Raji (cell line): ENCODE measurements around the gene CCNB1IP1.
A peak's percentile ranks its signal among the peaks of the same experiment; 100 is the strongest.

ENCODE experiments used
- POLR2A ChIP-seq: IDR thresholded peaks from 2 replicates; pipeline ENCODE4 v1.6.1; 2011; ENCODE audit warnings: low read depth, low read length, control low read depth; ENCODE audit not compliant: insufficient read depth

The CCNB1IP1 gene, protein sequence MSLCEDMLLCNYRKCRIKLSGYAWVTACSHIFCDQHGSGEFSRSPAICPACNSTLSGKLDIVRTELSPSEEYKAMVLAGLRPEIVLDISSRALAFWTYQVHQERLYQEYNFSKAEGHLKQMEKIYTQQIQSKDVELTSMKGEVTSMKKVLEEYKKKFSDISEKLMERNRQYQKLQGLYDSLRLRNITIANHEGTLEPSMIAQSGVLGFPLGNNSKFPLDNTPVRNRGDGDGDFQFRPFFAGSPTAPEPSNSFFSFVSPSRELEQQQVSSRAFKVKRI

DNA sequence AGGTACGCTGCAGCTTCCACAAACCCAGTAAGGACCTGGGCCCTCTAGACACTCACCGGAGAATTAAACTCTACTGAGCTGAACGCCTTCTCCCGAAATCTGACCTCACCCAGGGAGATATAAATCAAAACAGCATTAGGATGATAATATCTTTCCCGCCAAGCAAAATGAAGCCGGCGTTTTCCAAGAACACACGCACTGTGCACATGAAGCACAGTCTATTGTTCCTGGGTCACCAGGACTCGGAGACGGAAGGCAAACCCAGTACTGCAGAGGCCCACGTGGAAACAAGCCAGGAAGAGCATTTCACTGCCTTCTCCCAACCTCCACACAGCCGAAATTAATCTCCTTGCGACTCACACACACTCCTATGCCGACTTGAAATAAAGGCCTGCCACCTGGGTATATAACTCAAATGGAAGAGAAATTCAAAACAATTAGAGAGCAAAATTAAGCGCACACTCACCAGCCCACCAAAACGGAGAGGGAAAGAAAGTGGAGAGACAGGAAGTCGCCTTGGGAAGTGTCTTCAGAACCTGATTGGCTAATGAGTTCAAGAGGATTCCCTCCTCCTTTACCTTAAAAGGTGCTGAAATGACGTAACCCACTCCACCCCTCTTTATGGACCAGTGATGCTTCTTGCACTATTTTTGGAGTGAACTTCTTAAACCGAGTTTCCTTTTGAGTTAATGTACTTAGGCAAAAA is at the start of gene CCNB1IP1:
TSS of gene CCNB1IP1 (minus strand) at position 492 of the 706 bp plus-strand sequence. CDS start 16,756 bp downstream, outside the sequence.
- peak; percentile 84 for TF ChIP-seq POLR2A

DNA sequence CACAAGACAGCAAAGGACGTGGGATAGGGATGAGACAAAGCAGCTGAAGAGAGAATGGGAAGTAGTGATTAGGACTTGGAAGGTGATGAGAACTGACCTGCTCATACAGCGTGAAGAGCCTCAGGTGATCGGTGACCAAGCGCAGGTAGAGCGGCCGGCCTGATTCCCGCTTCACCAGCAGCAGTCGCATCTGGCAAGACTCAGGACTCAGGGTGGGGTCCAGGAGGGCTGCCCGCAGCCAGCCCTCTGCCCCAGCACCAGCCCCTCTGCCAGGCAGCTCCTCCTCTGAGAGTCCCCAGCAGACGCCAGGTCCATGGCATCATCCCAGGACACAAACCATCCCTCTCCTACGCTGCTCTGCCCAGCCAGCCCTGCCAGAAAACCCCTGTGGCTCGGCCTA is 49.4 kb upstream of the CCNB1IP1 start:
- TF ChIP-seq POLR2A = no peak

DNA sequence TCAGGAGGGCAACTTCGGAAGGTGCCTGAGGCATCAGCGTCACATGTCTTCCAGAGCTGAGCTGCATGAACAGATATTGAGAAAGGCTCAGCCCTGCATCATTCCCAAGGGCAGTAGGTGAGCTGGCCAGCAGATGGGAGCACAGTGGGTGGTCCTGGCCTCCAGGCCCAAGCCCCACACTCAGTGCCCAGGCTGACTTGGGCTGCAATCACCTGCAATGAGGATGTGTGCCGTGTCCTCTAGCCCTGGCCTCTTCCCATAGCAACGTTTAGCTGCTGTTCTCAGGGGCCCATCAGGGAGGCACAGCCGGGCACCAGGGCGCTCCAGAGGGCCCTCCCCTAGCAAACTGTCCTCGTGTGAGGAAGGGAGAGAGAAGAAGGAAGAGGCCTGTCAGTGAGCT is 48.3 kb upstream of the CCNB1IP1 start:
- no peak for TF ChIP-seq POLR2A

DNA sequence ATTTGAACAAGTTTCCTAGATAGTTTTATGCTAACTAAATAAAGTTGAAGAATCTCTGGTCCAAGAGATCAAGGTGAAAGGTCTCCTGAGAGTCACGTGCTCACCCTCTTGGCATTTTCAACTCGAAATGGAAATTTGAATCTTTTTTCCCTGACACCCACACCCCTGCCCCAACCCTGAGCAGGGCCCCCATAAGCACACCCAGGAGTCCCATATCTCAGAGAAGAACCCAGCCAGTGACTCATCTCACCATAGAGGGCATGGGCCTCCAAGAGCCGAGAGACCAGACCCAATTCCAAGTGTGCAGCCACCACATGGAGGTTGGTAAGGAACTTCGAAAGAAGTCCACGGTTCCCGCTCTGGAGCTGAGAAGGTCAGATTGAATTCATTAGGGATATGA is 47.6 kb upstream of the CCNB1IP1 start:
- no peak for TF ChIP-seq POLR2A

DNA sequence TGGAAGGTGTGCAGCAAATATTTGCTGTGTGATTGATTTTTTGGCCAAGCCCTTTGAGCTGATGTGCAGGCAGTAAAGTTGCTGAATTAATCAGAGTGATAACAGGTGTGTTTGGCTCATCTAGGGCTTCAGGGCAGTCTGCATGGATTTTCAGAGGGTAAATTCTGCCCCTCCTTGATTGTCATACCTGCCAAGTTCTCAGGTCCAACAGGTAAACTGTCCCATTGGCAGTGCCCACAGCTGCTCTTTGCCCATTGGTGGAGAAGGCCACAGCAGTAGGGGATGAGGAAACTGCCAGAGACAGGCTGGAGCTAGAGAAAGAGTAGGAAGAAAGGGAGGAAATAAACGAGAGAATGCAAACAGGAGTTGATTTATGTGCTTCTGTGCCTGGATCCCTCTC is 46.7 kb upstream of the CCNB1IP1 start:
- no peak for TF ChIP-seq POLR2A

DNA sequence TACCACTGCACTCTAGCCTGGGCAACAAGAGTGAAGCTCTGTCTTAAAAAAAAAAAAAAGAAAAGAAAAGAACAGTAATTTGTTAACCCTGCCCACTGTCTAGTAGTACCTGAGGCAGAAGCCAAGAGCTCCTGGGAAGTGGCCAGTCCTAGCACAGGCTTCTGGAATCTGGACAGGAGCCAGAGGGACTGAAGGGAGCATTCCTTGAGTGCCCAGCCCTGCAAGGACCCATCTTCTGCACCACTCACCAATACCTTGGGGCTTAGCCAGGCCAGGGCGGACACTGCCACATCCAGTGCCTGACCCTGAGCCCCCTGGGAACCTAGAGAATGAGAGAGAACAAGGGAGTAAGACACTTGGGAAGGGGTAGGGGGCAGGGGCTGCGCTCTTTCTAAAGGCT is 44.1 kb upstream of the CCNB1IP1 start:
- no peak for TF ChIP-seq POLR2A

DNA sequence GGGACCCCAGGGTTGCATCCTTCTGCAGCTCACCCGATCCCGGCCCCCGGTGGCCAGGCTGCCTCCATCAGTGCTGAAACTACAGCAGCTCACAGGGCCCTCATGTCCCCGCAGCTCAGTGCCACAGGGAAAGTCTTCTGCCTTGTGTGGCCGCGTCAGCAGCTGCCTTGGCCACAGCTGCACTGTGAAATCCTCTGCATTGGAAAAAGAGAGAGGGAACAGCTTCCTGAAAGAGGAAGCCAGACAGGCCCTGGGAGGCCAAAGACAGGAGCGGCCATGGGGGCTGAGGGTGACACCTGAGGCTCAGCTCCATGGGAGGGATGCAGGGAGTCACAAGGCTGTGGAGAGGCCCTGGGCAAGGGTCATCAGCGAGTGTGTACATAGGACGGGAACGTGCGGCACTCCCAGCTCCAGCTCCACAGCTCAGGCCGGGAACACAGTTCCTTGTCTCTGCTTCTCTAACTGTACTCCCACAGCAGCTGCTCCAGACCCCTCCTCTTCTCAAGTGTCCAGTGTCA is 43.1 kb upstream of the CCNB1IP1 start:
- TF ChIP-seq POLR2A = no peak

DNA sequence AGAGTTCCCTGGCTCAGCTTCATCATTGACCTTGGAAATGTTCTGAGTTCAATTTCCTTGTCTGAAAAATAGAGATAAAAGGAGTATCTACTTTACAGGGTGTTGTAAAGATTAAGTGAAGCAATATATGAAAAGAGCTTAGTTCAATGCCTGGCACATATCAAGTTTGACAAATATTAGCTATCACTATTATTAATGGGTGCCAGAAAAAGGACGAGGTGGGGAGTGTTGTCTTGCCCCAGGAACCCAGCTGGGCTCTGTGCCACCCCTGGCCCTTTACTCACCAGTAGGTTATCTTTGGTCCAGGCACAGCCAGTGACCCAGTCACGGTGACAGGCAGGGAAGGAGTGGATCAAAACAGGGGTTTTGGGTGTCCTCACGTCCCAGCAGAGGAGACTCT is 42.4 kb upstream of the CCNB1IP1 start:
- TF ChIP-seq POLR2A = no peak

DNA sequence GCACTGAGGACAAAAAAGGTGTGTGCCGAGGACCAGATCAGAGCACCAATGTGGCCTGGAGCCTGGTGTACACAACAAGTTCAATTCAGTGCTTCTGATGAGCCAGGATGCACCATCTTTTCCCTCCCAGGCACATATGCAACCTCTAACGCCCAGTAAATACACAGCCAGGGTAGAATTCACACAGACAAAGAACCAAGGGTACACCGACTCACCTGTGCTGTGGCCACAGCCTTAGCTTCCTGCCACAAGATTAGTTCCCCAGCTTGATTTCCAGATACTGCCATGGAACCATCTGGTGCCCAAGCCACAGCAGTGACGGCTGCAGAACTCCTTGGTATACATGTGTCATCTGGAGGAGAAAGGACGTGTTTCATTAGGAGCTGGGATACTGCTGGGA is 39.7 kb upstream of the CCNB1IP1 start:
- no peak for TF ChIP-seq POLR2A

DNA sequence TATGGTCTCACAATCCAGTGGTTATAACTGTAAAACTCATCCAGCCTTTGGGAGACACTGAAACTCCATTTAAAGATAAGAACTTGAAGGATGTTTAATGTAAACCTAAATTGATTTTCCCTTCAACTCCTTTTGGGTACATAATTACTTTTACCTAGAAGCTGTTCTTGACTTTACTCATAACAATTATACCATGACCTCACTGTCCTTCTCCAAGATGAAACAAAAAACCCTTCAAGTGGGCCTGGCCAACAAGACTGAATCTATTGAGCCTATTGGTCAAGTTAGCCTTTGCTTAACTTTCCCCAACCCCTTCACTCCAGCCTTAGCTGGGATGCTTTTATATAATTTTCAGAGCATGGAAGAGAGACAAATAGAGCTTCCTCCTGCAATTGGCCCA is 32.8 kb upstream of the CCNB1IP1 start:
- TF ChIP-seq POLR2A = no peak

DNA sequence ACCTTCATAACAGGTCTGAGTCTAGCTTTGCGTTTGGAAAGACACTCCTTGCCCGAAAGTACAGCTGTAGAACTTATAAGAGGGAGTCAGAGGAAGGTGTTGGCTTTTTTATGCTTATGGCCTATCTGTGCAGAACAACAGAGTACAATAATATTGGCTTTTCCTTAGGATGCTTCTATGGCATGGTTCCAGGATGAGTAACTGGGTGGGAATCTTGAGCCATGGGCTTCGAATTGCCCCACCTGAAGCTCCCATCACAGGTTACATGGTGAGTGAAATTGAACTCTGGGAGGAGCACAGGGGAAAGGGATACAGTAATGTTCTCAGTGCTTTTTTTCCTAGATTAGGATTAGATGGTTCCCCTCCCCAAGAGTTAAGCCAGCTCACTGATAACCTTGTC is 23.3 kb upstream of the CCNB1IP1 start:
- no peak for TF ChIP-seq POLR2A

DNA sequence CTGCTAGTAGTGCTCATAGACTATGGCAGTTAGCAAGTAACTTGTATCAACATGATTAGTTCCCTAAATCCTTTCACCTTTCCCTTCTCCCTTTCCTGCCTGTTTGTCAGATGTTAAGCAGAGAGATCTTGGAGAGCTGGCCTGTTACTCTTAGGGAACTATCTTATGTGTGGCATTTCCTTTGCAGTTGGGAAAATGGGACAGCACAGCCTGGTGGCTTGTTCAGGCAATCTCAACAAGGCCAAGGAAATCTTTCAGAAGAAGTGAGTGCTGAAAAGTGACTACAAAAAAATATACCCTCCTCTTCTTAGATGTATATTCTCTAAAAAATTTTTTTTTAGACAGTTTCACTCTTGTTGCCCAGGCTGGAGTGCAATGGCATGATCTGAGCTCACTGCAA is 17.8 kb upstream of the CCNB1IP1 start:
- TF ChIP-seq POLR2A = no peak

DNA sequence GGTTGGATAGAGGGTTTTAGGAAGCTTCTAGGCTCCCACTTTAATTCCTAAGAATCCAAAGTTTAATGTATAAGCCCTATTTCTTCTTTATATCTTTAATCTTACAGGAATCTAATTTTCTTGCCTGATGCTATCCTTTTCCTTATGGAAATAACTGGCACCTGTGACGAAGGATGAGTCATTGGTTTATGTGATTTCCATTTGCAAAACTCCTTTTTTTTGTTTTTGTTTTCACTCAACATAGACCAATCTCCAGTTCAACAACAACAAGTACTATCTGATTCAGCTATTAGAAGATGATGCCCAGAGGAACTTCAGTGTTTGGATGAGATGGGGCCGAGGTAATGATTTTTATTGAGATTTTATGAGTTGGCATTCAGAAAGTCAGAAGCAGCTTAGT is 17.2 kb upstream of the CCNB1IP1 start:
- TF ChIP-seq POLR2A = no peak

DNA sequence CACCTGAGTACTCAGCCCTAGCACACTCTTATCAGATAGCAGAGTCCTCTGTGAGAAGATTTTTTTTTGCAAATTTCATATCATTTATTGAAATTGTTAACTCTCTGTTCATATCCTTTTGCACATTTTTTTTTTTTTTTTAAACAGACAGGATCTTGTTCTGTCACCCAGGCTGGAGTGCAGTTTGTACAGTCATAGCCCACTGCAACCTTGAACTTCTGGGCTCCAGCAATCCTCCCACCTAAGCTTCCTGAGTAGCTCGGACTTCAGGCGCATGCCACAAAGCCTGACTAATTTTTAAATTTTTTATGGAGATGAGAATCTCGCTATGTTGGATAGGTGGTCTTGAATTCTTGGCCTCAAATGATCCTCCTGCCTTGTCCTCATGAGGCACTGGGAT is 14.7 kb upstream of the CCNB1IP1 start:
- no peak for TF ChIP-seq POLR2A

DNA sequence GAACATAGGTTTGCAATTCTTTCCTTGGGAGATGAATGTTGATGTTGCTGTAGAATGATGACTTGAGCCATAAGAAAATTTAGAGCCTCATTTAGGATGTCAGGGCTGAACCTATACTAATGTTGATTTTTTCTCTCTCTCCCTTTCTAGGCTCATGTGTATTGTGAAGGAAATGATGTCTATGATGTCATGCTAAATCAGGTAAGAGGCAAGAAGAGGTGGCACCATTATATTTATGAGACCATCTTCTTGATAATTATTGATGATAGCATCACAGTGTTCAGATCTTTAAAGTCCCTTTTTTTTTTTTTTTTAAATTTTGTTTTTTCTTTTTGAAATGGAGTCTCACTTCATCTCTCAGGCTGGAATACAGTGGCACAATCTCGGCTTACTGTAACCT is 13.6 kb upstream of the CCNB1IP1 start:
- TF ChIP-seq POLR2A = no peak

DNA sequence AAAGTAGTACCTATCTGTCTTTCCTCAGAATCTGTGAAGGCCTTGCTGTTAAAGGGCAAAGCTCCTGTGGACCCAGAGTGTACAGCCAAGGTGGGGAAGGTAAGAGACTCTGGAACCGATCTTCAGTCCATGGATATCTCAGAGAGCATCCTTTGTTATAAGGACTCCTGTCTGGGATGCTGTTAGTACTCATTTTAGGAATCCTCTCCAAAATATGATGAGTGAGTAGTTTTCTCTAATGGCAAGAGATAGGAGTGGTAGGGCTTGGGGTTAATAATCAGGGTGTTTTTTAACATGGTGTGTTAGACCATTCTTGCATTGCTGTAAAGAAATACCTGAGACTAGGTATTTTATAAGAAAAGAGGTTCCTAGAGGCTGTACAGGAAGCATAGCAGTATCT is 12.3 kb upstream of the CCNB1IP1 start:
- TF ChIP-seq POLR2A = no peak
